Liver (tissue), 9 donors: ENCODE results near the gene BACH2. TPM values are rescaled to one million over a fixed set of nuclear protein-coding genes. Genes with fewer than 3 reads are reported as not detected.
"Not testable (repeated sequence)": the region's sequence is repeated elsewhere in the genome, so short reads cannot be mapped to it uniquely, and the experiment has no call there.

Experiments
- DNase-seq: peaks from one replicate; pipeline ENCODE4 v3.0.0-alpha.2; 2017; ENCODE audit warnings: low spot score
- H3K27ac ChIP-seq, 2 donors: one replicate each; pipeline ENCODE4 v1.7.0; 2013; ENCODE audit warnings: inconsistent platforms in 2 of 2, low read length in 2 of 2, control low read depth in 1 of 2, low read depth in 1 of 2, mild to moderate bottlenecking in 1 of 2
- H3K27me3 ChIP-seq, 4 donors: one replicate each; pipeline versions ENCODE4 v1.6.1 to v1.7.0; 2013; ENCODE audit warnings: low read length in 3 of 4, inconsistent platforms in 1 of 4, mild to moderate bottlenecking in 1 of 4, moderate library complexity in 1 of 4; ENCODE audit not compliant: control insufficient read depth in 4 of 4, insufficient read depth in 4 of 4
- H3K36me3 ChIP-seq, 4 donors: one replicate each; pipeline versions ENCODE4 v1.6.1 to v1.7.0; 2013; ENCODE audit warnings: low read length in 3 of 4, mild to moderate bottlenecking in 3 of 4, low read depth in 1 of 4, moderate library complexity in 1 of 4; ENCODE audit not compliant: control insufficient read depth in 4 of 4, insufficient read depth in 3 of 4
- H3K4me1 ChIP-seq, 4 donors: one replicate each; pipeline versions ENCODE4 v1.6.1 to v1.7.0; 2013; ENCODE audit warnings: low read length in 3 of 4, mild to moderate bottlenecking in 3 of 4, moderate library complexity in 1 of 4; ENCODE audit not compliant: control insufficient read depth in 4 of 4, insufficient read depth in 4 of 4
- H3K4me3 ChIP-seq, 3 donors: one replicate each; pipeline versions ENCODE4 v1.6.1 to v1.7.0; 2013; ENCODE audit warnings: low read length in 3 of 3, control low read depth in 1 of 3, low read depth in 1 of 3, mild to moderate bottlenecking in 1 of 3
- H3K9ac ChIP-seq, 2 donors: one replicate each; pipeline ENCODE4 v1.7.0; 2013; ENCODE audit warnings: low read length in 2 of 2, mild to moderate bottlenecking in 2 of 2, moderate library complexity in 2 of 2, control low read depth in 1 of 2, low read depth in 1 of 2
- H3K9me3 ChIP-seq, 4 donors: one replicate each; pipeline versions ENCODE4 v1.6.1 to v1.7.0; 2013; ENCODE audit warnings: low read length in 3 of 4; ENCODE audit not compliant: control insufficient read depth in 4 of 4
- ATF3 ChIP-seq: IDR thresholded peaks from 2 replicates; pipeline ENCODE4 v1.6.1; 2016; ENCODE audit warnings: antibody characterized with exemption
- EGR1 ChIP-seq, 2 donors: IDR thresholded peaks; 2 replicates each; pipeline ENCODE4 v1.6.1; 2016 to 2018; ENCODE audit warnings: antibody characterized with exemption in 2 of 2, low read depth in 2 of 2
- FOXA1 ChIP-seq: IDR thresholded peaks from 2 replicates; pipeline ENCODE4 v1.6.1; 2016; ENCODE audit warnings: antibody characterized with exemption
- FOXA2 ChIP-seq: IDR thresholded peaks from 2 replicates; pipeline ENCODE4 v1.6.1; 2016; ENCODE audit warnings: antibody characterized with exemption
- HNF4G ChIP-seq: IDR thresholded peaks from 2 replicates; pipeline ENCODE4 v1.6.1; 2016; ENCODE audit warnings: antibody characterized with exemption
- JUND ChIP-seq, 2 donors: IDR thresholded peaks; 2 replicates each; pipeline ENCODE4 v1.6.1; 2016; ENCODE audit warnings: antibody characterized with exemption in 2 of 2
- MAX ChIP-seq: IDR thresholded peaks from 2 replicates; pipeline ENCODE4 v1.6.1; 2016; ENCODE audit warnings: antibody characterized with exemption
- NR2F2 ChIP-seq: IDR thresholded peaks from 2 replicates; pipeline ENCODE4 v1.6.1; 2016; ENCODE audit warnings: antibody characterized with exemption
- RAD21 ChIP-seq, 2 donors: IDR thresholded peaks; 2 replicates each; pipeline ENCODE4 v1.6.1; 2016; ENCODE audit warnings: antibody characterized with exemption in 2 of 2, mild to moderate bottlenecking in 2 of 2
- REST ChIP-seq: IDR thresholded peaks from 2 replicates; pipeline ENCODE4 v1.6.1; 2016; ENCODE audit warnings: antibody characterized with exemption, mild to moderate bottlenecking
- RXRA ChIP-seq, 2 donors: IDR thresholded peaks; 2 replicates each; pipeline ENCODE4 v1.6.1; 2017 to 2018; ENCODE audit warnings: antibody characterized with exemption in 2 of 2, mild to moderate bottlenecking in 1 of 2
- SP1 ChIP-seq: IDR thresholded peaks from 2 replicates; pipeline ENCODE4 v1.6.1; 2018; ENCODE audit warnings: antibody characterized with exemption, mild to moderate bottlenecking
- TAF1 ChIP-seq: conservative IDR thresholded peaks from 2 replicates; pipeline ENCODE4 v1.6.1; 2016; ENCODE audit warnings: antibody characterized with exemption, mild to moderate bottlenecking
- YY1 ChIP-seq: IDR thresholded peaks from 2 replicates; pipeline ENCODE4 v1.6.1; 2016; ENCODE audit warnings: antibody characterized with exemption, mild to moderate bottlenecking
- ZBTB33 ChIP-seq: IDR thresholded peaks from 2 replicates; pipeline ENCODE4 v1.6.1; 2016; ENCODE audit warnings: antibody characterized with exemption
- WGBS: extraction: QIAGEN DNeasy Blood & Tissue Kit; methylation state at CpG from one replicate; pipeline ENCODE4 v1.1.7; 2013; 5-methylcytosine and 5-hydroxymethylcytosine counted together
- polyA plus RNA-seq, 2 donors: library from polyadenylated mRNA; stranded (reverse) in 1 of 2; unstranded in 1 of 2; fragments of 200-250 nt in 1 of 2; fragments of >200 nt in 1 of 2; fragmentation: Nextera tagmentation in 1 of 2; extraction: Ambion mirVana in 1 of 2; gene quantifications; one replicate each; pipeline versions ENCODE4 v1.2.1 to v1.2.3, GENCODE V29; 2013 to 2015
- total RNA-seq, 2 donors: library from RNA; depleted of rRNA; stranded (reverse); fragments of >200 nt; gene quantifications; one replicate each; pipeline ENCODE4 v1.2.3, GENCODE V29; 2014
- donor health status: healthy.
- donor health status: healthy.
- donor health status: healthy.
- donor health status: healthy.
- donor health status: healthy.

BACH2 gene
- total and polyA plus RNA-seq, 4 donors: 1.9 to 3.7 (median 1.9) TPM

GRCh38 chr6:89974834-89975233 lies 321.8 kb downstream of the BACH2 start:
- no peak for DNase-seq
- H3K9me3 ChIP-seq: no peaks in the 10 kb centered on the region
- no peak overlapping the region for H3K9ac ChIP-seq
- H3K27ac ChIP-seq: no peak overlapping the region
- H3K4me3 ChIP-seq: no peak overlapping the region
- peaks cover 0 to 3% (median 2%) of the 10 kb centered on the region in 4 donors for H3K4me1 ChIP-seq
- 96% methylated on average over 3 of the region's 3 CpGs for WGBS
- no peaks in the 10 kb centered on the region for H3K36me3 ChIP-seq
- TF ChIP-seq SP1 (no peak), FOXA1 (no peak), REST (no peak), TAF1 (no peak), RAD21 (IDR thresholded peaks at IDR 0.05) (no peak), RXRA (IDR thresholded peaks at IDR 0.05) (no peak), ATF3 (no peak)
- H3K27me3 ChIP-seq: no peaks in the 10 kb centered on the region

GRCh38 chr6:89972025-89972381 lies 324.6 kb downstream of the BACH2 start:
- Histone ChIP-seq H3K4me1 (peaks cover 0 to 3% (median 0%) of the 10 kb centered on the region in 4 donors), H3K4me3 (no peak overlapping the region), H3K9me3 (no peaks in the 10 kb centered on the region), H3K36me3 (no peaks in the 10 kb centered on the region), H3K9ac (no peak overlapping the region), H3K27me3 (no peaks in the 10 kb centered on the region), H3K27ac (no peak overlapping the region)
- DNase-seq: no peak
- 96% methylated on average over 9 of the region's 9 CpGs for WGBS
- TF ChIP-seq RAD21 (IDR thresholded peaks at IDR 0.05): no peak
- TF ChIP-seq FOXA1: no peak
- no peak for TF ChIP-seq TAF1
- TF ChIP-seq YY1: no peak
- TF ChIP-seq JUND (IDR thresholded peaks at IDR 0.05): no peak
- no peak for TF ChIP-seq FOXA2
- no peak for TF ChIP-seq SP1
- no peak for TF ChIP-seq ATF3
- no peak for TF ChIP-seq NR2F2
- no peak for TF ChIP-seq MAX
- TF ChIP-seq RXRA (IDR thresholded peaks at IDR 0.05): no peak
- TF ChIP-seq ZBTB33: no peak
- no peak for TF ChIP-seq HNF4G
- no peak for TF ChIP-seq REST
- TF ChIP-seq EGR1 (IDR thresholded peaks at IDR 0.05; ENCODE audit: low read depth in 2 of 2): no peak

- H3K9me3 ChIP-seq, H3K36me3 ChIP-seq, H3K27ac ChIP-seq, H3K4me3 ChIP-seq, H3K27me3 ChIP-seq, DNase-seq, H3K4me1 ChIP-seq, H3K9ac ChIP-seq: not testable (repeated sequence)
- WGBS: 94% methylated on average over 9 of the region's 9 CpGs
Measured at GRCh38 chr6:89971338-89972024, 325.2 kb downstream of the BACH2 start.
